ENCODE measurements around the gene SSTR3.

SSTR3 gene

DNA sequence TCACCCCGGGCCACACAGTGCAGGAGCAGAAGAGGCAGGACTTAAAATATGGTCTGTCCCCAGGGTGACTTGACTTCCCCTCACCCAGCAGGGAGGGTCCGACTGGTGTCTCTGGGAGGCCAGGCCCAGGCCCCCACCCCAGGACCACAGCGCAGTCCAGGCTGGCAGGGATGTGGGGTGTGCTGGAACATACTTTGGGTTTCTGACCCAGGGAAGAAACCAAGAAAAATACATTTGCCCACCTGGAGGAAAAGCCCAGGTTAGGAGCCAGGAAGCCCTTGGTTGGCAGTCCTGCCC, 29.4 kb downstream of the SSTR3 start:
- no peak for TF ChIP-seq GATA3 (IDR thresholded peaks at IDR 0.05; ENCODE audit: low read depth, low read length)

DNA sequence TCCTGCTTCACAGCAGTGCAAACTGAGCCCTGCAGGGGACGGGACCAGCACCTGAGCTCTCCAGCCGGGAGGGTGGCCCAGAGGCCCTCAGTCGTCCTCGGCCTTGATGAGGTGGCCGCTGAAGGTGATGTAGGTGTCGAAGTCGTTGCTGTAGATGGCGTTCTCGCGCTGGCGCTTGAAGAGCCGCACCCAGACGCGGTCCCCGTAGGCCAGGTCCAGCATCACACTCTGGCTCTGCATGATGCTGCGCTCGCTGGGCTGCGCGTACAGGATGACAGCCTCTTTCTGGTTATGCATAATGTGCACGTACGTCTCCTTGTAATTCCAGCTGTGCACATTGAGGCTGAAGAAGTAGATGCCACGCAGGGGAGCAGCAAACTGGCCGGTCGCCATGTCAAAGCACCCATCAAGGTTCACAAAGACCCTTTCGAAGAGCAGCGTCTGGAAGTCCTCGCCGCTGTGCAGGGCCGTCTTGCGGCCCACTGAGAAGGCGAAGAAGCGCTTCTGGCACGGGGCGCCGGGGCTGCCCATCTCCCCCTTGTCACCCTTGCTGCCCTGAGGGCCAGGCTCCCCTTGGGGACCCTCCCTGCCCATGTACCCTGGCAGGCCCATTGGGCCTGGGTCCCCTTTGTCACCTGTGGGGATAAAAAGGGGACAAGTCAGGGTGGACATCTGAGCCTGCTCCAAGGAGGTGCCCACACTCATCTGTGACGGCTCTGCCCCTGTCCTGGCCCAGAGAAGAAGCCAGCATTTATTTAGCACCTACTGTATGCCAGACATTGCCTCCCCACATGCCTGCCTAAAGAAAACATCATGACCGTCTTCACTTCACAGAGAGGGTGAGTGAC, 30.0 kb downstream of the SSTR3 start:
- TF ChIP-seq GATA3 (IDR thresholded peaks at IDR 0.05; ENCODE audit: low read depth, low read length), result no peak
- no peak for TF ChIP-seq GATA2 (IDR thresholded peaks at IDR 0.05; ENCODE audit: low read depth, low read length)

DNA sequence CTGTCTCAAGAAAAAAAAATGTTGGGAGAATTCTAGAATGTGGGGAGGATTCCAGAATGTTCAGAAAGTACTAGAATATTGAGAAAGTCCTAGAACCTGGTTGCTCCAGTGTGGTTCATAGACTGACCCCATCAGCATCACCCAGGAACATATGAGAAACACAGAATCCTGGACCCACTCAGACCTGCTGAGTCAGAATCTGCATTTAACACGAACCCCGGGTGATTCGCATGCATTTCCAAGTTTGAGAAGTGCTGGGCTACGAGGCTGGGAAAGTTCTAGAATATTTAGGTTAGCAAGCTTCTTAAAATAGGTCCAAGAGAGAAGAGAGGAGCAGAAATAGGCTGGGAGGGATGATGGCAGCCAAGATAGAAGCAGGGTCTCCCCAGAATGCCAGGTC, 30.6 kb downstream of the SSTR3 start:
- TF ChIP-seq GATA2 (IDR thresholded peaks at IDR 0.05; ENCODE audit: low read depth, low read length) (no peak), GATA3 (IDR thresholded peaks at IDR 0.05; ENCODE audit: low read depth, low read length) (no peak)

DNA sequence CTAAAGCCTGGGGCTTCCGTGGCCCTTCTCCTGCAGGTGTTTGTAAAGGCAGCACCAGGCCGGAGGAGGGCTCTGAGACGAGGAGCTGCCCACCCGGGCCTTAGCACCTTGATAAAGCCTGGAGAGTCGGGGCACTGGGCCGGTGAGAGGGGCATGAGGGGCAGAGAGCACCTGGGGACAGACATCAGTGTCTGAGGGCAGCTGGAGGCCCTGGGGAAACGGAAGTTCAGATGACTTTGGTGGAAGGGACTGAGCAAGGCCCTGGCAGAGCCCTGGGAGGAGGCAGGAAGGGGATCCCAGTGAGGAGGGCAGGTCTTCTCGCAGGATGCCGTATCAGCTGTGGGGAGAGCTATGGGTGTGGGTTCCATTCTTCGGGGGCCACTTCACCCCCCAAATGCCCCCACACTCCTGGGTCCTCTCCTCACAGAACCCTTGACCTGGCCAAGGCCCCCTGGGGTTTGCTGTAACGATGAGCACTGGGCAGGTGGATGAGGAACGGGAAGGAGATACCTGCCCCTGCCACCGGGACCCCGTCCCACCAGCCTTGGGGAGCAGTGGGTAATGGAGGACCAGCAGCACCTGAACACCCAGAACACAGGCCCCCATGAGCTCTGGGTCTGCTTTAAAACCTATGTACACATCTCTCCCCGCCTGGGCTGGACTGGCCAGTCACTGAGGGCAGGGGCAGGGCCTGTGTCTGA, 31.6 kb downstream of the SSTR3 start:
- no peak for TF ChIP-seq GATA3 (IDR thresholded peaks at IDR 0.05; ENCODE audit: low read depth, low read length)
- TF ChIP-seq GATA2 (IDR thresholded peaks at IDR 0.05; ENCODE audit: low read depth, low read length), result no peak

DNA sequence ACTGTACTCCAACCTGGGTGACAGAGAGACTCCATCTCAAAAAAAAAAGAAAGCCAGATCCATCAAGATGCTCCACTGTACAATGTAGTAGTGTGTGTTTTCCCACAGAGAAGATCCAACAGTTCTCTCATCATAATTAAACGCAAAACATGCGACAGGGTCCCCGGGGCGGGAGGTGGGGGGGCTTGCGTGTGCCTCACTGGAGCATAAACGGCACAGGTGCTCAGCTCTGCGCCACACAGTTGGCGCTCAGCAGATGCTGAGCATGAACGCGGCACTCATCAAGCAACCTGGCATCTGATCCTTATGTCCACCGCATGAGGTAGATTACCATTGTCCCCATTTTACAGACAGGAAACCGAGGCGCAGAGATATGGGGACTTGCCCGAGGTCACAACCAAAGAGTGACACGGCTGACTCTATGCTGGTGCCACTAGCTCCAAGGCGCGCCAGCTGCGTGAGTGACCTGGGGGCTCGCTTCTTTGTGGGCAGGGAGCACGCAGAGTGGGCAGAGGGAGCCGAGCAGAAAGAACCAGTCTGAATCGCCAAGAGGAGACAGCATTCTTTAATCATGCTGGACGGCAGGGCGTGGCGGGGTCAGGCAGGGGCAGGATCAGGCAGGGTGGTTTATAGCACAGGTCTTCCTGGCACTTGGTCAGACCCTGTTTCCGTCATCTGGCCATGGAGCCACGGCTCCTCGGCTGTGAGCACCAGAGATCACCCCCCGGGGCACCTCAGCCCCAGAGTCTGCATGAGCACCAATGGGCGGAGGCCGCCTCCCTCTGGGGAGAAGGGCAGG, 32.5 kb downstream of the SSTR3 start:
- TF ChIP-seq GATA3 (IDR thresholded peaks at IDR 0.05; ENCODE audit: low read depth, low read length), result no peak
- TF ChIP-seq GATA2 (IDR thresholded peaks at IDR 0.05; ENCODE audit: low read depth, low read length), result no peak

DNA sequence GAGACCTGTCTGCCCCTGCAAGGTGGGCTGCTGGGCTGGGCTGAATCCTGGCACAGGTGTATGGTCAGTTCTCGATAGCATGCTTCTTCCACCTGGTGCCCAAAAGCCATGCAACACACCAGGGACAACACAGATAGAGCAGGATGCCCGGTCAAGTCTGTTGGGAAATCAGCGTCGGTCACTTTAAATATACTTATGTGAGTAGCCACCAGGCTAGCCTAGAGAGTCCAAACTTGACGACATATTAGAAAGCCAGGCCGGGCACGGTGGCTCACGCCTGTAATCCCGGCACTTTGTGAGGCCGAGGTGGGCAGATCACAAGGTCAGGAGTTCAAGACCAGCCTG, 33.2 kb downstream of the SSTR3 start:
- TF ChIP-seq GATA2 (IDR thresholded peaks at IDR 0.05; ENCODE audit: low read depth, low read length), result no peak
- TF ChIP-seq GATA3 (IDR thresholded peaks at IDR 0.05; ENCODE audit: low read depth, low read length), result no peak

DNA sequence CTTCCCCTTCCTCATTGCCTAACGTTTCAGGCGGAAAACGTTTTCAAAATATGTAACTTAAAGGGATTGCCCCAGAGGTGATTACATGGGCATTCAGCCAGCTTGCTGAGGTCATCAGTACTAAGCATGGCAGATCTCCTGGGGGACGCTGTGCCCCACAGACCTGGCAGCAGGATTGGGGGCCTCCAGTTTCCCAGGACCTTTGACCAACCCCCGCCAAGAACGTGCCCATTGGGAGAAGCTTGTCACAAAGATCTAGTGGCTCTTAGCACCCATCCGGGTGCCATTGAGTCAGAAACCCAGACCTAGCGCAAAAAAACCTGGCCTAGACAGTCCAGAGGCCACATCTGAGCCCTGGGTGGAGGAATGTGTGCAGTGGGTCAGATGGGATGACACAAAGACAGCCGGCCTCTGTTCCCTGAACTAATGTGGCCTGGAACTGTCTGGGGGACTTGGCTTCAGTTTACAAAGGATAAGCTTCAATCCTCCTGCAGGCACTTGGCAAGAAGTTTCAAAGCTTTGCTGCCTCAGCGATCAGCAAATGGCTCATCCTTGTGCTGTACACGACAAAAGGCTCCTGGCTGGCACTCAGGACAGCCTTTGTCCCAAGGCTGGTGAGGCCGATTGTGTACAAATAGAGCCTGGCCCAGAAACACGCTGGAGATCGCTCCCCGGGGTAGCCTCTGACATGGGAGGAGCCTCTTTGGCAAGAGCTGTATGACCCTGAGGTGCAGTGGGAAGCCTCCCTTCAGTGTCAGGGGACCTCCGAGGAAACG, 33.7 kb downstream of the SSTR3 start:
- no peak for TF ChIP-seq GATA2 (IDR thresholded peaks at IDR 0.05; ENCODE audit: low read depth, low read length)
- TF ChIP-seq GATA3 (IDR thresholded peaks at IDR 0.05; ENCODE audit: low read depth, low read length), result no peak

DNA sequence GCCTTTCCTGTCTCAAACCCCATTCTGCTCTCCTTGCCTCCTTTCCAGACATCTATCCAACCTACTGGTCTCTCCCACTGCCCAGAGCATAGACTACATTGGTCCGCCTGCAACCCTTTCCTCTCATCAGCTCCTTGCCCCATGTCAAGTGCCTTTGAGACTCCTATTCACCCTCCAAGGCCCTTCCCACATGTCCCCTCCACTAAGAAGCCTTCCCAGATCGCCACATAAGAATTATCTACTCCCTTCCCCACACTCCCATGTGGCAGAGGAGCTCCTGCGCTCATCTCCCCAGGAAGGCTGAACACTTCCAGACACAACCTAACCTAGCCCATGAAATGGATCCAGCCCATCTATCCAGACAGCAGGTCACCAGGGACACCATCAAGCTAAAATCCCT, 34.5 kb downstream of the SSTR3 start:
- TF ChIP-seq GATA3 (IDR thresholded peaks at IDR 0.05; ENCODE audit: low read depth, low read length) (no peak), GATA2 (IDR thresholded peaks at IDR 0.05; ENCODE audit: low read depth, low read length) (no peak)

DNA sequence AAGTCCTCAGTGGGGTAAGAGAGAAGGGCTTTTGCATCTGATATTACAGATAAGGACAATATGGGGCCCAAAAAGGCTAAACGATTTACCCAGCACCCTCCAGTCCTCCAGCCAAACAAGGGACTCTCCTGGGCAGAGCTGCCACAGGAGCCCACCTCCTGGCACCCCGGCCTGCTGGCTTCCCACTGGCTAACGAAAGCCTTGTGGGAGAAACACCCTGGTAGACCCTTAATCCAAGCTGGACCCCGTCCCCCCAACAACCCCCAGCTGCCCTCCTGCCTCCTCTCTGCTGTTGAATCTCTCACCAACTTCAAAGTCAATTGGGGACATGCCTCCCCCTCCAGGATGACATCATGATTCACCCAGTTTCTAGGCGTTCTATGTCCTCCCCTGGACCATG, 35.1 kb downstream of the SSTR3 start:
- TF ChIP-seq GATA2 (IDR thresholded peaks at IDR 0.05; ENCODE audit: low read depth, low read length), result no peak
- no peak for TF ChIP-seq GATA3 (IDR thresholded peaks at IDR 0.05; ENCODE audit: low read depth, low read length)

DNA sequence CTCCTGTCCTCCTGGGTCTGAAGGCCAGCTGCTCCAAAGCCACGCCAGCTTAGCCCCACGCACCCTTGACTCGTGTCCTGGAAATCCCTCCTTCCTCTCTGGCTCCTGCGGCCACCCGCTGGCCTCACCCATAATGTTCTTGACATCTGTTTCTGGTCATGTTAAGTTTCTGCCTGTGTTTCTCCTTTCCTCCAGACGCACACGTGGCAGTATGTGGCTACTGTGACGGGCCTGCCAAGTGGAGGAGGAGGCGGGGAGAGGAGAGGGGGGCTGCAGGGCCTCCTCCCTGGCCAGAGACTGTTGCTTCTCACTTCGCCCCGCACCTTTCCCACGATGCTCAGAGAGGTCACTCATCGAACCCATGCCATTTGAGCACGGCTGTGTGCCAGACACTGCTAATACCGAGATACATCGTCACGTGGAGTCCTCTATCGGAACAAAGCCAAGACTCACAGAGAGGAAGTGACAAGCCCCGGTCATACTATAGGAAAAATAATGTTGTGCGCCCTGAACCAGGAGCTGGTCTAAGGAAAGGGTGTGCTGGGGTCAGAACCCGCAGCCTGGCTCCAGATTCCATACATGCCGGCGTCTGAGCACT, 35.7 kb downstream of the SSTR3 start:
- TF ChIP-seq GATA3 (IDR thresholded peaks at IDR 0.05; ENCODE audit: low read depth, low read length), result no peak
- TF ChIP-seq GATA2 (IDR thresholded peaks at IDR 0.05; ENCODE audit: low read depth, low read length), result no peak

DNA sequence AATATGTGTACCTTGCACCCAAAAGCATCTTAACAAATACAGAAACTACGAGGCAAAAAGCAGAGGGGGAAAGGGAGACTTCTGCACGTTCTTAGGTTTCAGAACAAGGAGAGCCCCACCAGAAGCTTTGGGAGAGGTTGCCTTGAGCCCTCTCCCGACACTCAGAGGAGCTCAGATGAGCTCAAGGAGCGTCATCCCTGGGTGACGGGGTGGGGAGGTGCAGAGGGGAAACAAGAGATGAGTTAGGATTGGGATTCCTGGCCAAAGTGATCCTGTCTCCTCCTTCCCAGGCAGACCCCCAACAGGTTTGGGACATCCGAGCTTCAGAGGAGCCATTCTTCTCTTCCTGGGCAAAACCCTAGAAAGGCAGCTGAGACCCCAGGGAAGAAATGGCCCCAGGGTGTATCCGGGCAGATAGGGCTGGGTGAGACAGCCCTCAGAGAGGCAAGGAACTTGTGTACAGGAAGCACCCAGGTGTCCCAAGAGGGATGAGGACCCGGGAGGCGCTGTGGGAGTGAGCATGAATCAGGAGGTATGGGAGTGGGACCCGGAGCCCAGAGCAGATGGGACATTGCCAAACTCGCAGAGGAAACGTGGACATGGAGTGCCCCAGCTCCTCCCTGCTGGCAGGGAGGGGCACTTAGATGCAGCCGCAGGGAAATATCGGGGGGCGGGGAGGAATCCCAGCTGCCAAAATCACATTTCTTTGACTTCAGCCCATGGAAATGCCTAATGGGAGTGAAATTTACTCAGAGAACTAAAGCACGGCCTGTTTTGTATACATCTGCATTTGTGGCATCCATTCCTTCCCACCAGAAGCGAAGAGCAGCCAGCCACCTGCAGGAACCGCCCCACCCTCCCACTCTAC, 36.6 kb downstream of the SSTR3 start:
- no peak for TF ChIP-seq GATA3 (IDR thresholded peaks at IDR 0.05; ENCODE audit: low read depth, low read length)
- TF ChIP-seq GATA2 (IDR thresholded peaks at IDR 0.05; ENCODE audit: low read depth, low read length), result no peak

DNA sequence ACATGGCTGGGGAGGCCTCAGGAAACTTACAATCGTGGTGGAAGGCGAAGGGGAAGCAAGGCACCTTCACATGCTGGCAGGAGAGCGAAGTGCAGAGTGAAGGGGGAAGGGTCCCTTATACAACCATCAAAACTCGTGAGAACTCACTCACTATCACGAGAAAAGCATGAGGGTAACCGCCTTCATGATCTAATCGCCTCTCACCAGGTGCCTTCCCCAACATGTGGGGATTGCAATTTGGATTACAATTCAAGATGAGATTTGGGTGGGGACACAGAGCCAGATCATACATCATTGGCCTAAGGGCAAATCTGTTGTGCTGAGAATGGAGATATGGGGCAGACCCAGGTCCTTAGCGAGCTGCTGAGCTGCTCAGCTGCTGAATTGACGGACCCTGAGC, 37.3 kb downstream of the SSTR3 start:
- TF ChIP-seq GATA3 (IDR thresholded peaks at IDR 0.05; ENCODE audit: low read depth, low read length) (no peak), GATA2 (IDR thresholded peaks at IDR 0.05; ENCODE audit: low read depth, low read length) (no peak)

DNA sequence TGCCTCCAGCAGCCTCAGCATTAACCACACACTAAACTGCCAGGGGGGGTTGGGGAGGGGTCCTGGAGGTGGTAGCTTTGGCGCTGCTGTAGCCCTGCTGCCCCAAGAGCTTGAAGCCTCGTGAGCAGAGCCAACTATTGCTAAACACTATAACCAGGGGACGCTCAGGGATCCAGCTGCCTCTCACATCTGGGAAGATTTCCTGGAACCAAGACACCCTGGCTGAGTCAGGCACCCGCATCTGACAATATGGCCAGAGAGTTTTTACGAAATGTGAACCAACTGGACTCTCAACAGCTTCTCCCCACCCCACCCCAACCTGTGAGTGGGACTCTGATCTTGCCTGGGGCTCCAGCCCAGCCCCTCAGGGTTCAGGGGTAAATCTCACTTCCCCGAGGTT, 38.6 kb downstream of the SSTR3 start:
- TF ChIP-seq GATA2 (IDR thresholded peaks at IDR 0.05; ENCODE audit: low read depth, low read length), result no peak
- no peak for TF ChIP-seq GATA3 (IDR thresholded peaks at IDR 0.05; ENCODE audit: low read depth, low read length)

Measured in SH-SY5Y (cell line).